Skeletal muscle tissue (tissue), 4 donors: ENCODE results near the gene CSRNP3. TPM values are rescaled to one million over a fixed set of nuclear protein-coding genes. Genes with fewer than 3 reads are reported as not detected.
A peak's percentile ranks its signal among the peaks of the same experiment; 100 is the strongest.

ENCODE experiments used
- H3K27ac ChIP-seq: one replicate; pipeline ENCODE4 v1.7.0; 2013; ENCODE audit warnings: mild to moderate bottlenecking, low read depth, low read length, inconsistent platforms
- H3K27me3 ChIP-seq, 3 donors: one replicate each; pipeline ENCODE4 v1.7.0; 2013; ENCODE audit warnings: low read length in 3 of 3; ENCODE audit not compliant: control insufficient read depth in 3 of 3, insufficient read depth in 3 of 3
- H3K36me3 ChIP-seq, 3 donors: one replicate each; pipeline ENCODE4 v1.7.0; 2013; ENCODE audit warnings: low read length in 3 of 3; ENCODE audit not compliant: control insufficient read depth in 3 of 3, insufficient read depth in 3 of 3
- H3K4me1 ChIP-seq, 3 donors: one replicate each; pipeline ENCODE4 v1.7.0; 2013; ENCODE audit warnings: low read length in 3 of 3, mild to moderate bottlenecking in 3 of 3; ENCODE audit not compliant: control insufficient read depth in 3 of 3, insufficient read depth in 3 of 3
- H3K4me3 ChIP-seq, 3 donors: one replicate each; pipeline ENCODE4 v1.7.0; 2013; ENCODE audit warnings: low read length in 3 of 3
- H3K9ac ChIP-seq, 3 donors: one replicate each; pipeline ENCODE4 v1.7.0; 2013; ENCODE audit warnings: low read length in 3 of 3, mild to moderate bottlenecking in 3 of 3, moderate library complexity in 2 of 3, low read depth in 1 of 3
- H3K9me3 ChIP-seq, 3 donors: one replicate each; pipeline ENCODE4 v1.7.0; 2013; ENCODE audit warnings: low read length in 3 of 3; ENCODE audit not compliant: control insufficient read depth in 3 of 3
- total RNA-seq: library from RNA; depleted of rRNA; stranded (reverse); fragments of >200 nt; gene quantifications from one replicate; pipeline ENCODE4 v1.2.3, GENCODE V29; 2014
- donor health status: Osteomylitis.

Gene CSRNP3
- total RNA-seq, 1 donor from 2014 or later, result 18.8 TPM

DNA sequence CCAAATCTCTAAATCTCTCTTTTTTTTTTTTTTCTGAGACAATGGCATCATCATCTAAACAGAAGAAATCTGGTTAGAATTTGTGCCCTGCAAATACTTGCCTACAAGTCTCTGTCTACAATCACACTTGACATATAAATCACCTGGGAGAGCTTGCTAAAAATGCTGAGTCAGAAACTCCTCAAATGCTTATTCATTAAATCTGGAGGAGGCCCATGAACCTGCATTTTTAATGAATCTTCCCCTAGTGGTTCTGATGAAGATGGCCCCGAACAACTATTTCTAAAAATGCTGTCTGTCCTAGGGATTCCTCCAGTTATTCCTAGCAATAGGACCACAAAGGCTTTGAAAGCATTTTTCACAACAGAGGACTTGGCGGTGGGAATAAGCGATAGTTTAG, 1.6 kb upstream of the CSRNP3 start:
- Histone ChIP-seq H3K4me3 (no peak overlapping the region), H3K27me3 (no peaks in the 10 kb centered on the region), H3K9ac (no peak overlapping the region), H3K9me3 (no peaks in the 10 kb centered on the region), H3K4me1 (peaks cover 0 to 3% (median 0%) of the 10 kb centered on the region in 3 donors), H3K27ac (no peak overlapping the region), H3K36me3 (no peaks in the 10 kb centered on the region)

DNA sequence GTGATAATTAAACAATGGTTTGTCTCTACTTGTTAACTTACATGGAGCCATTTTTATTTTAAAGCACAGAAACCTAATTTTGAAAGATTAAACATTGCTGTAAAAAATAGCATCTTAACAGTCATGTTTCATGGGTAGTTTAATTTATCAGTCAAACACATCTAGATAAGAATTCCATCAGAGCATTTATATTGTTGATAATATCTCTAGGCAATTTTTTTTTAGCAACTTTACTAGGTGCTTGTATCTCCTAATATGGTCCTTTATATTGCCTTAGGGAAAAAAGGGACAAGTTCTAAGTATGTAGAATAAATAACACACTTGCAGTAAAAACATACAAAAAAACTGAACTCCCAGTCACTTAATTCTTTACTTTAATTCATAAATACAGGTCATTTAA, 863 bp downstream of the CSRNP3 start:
- Histone ChIP-seq H3K9me3 (no peaks in the 10 kb centered on the region), H3K36me3 (no peaks in the 10 kb centered on the region), H3K4me1 (peaks cover 0 to 3% (median 0%) of the 10 kb centered on the region in 3 donors), H3K27me3 (no peaks in the 10 kb centered on the region), H3K9ac (no peak overlapping the region), H3K27ac (no peak overlapping the region), H3K4me3 (peak overlapping the region in 1 of 3 donors; percentile 70)

DNA sequence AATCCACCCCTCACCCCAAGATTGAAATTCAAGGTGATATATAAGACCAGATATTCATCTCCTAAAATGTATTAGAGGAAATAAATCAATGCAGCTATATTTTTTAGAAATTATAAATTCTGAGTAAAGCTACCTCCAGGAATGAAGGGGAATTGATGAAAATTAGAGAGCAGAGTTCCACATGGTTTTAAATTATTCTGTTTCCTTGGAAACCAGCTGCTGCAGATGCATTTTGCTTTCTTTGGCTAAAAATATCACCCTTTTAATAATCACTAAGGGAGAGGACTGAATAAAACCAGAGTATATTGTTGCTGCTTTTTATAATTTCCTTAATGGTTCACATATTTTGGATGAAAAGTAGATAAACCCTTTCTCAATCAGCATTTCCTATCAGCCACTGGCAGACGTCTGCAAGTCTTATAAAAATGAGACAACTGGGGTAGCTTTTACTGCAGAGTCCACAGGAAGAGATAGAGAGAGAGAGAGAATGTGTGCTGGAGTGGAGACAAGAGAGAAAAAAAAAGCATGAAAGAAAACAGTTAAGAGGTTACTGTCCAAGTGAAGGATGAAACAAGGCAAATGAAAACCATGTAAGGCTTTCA, 2.0 kb downstream of the CSRNP3 start:
- Histone ChIP-seq H3K4me1 (peaks cover 0 to 3% (median 0%) of the 10 kb centered on the region in 3 donors), H3K9me3 (no peaks in the 10 kb centered on the region), H3K4me3 (no peak overlapping the region), H3K9ac (no peak overlapping the region), H3K36me3 (no peaks in the 10 kb centered on the region), H3K27ac (no peak overlapping the region), H3K27me3 (no peaks in the 10 kb centered on the region)

DNA sequence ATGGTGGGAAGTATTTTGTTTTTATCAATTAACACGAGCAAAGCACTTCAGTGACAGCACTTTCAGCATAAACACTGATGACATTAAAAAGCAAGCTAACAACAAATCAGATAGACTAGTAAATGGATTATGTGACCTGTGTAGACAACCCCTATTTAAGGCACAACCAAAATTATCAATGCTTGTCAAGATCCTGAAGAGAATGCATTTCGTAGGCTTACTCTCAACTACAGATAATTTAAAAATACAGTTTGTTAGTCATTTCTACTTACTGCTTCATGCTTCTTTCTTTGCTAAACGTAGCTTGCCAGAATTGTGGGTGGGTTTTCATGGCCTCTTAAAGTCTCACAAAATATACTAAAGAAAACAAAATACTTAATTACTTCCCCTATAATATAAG, 3.4 kb downstream of the CSRNP3 start:
- Histone ChIP-seq H3K4me3 (no peak overlapping the region), H3K4me1 (peaks cover 0 to 3% (median 0%) of the 10 kb centered on the region in 3 donors), H3K9ac (no peak overlapping the region), H3K36me3 (no peaks in the 10 kb centered on the region), H3K9me3 (no peaks in the 10 kb centered on the region), H3K27ac (no peak overlapping the region), H3K27me3 (no peaks in the 10 kb centered on the region)

DNA sequence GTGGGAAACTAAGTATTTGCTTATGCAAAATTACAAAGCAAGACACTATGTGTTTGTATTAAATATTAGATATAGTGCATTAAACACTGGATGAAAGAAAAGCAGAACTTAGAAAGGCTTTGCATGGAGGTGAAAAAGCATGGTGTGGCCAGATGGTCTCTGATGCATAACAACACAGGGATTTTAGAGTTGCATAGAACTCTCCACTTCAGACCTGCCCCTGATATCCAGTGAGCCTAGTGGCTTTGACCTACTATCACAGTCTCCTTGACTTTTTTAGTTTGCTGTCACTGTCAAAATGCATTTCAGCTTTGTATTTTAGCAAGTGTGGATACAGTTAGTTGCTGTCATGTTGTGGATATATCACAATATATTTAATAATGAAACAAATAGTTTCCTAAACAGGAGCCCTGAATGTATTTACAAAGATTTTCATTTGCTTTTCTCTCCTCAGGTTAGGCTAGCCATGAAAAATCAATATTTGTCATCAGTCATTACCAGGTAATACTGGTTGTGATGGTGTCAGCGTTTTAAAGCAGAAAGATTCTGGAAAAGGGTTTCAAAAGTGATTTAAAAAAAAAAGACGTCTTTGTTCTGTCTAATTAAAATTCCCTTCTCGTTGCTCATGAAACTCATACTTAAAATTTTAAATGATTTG, 5.2 kb downstream of the CSRNP3 start:
- H3K27ac ChIP-seq, result no peak overlapping the region
- H3K9ac ChIP-seq, result no peak overlapping the region
- H3K4me3 ChIP-seq, result no peak overlapping the region
- no peaks in the 10 kb centered on the region for H3K36me3 ChIP-seq
- H3K27me3 ChIP-seq, result no peaks in the 10 kb centered on the region
- H3K9me3 ChIP-seq, result no peaks in the 10 kb centered on the region
- peaks cover 0 to 3% (median 0%) of the 10 kb centered on the region in 3 donors for H3K4me1 ChIP-seq

DNA sequence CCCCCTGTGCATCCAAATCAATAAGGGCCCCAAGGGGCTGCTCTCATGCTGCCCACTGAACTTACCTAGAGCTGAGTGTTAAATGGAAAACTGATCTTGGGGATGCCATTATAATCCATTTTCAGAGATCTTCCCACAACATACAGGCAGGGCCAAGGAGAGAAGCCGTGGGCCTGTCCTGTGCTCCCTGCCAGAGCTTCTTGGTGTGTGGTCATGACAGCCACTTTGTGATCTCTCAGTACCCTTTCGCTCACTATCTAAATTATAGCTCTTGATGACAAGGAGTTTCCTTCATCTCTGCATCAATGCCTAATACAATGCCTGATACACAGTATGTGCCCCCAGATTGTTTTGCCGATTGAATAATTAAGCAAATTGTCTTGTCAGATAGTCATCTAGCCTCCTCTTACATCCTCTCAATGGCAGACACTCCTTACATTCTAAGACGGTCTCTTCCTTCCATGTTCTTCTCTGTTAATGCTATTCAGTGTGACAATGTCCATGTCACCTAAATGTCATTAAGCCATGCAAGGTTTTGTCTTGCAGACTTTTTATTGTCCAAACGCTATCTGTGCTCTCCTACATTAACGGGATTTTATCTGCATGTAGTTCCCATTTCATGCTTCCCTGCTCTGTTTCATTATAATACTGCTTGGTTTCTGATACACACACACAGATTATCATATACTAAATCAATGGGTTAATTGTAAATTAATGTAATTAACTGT, 5.9 kb downstream of the CSRNP3 start:
- H3K36me3 ChIP-seq, result no peaks in the 10 kb centered on the region
- no peak overlapping the region for H3K9ac ChIP-seq
- H3K27ac ChIP-seq, result no peak overlapping the region
- peaks cover 0 to under 1% (median 0%) of the 10 kb centered on the region in 3 donors for H3K4me1 ChIP-seq
- no peaks in the 10 kb centered on the region for H3K9me3 ChIP-seq
- no peak overlapping the region for H3K4me3 ChIP-seq
- H3K27me3 ChIP-seq, result no peaks in the 10 kb centered on the region

DNA sequence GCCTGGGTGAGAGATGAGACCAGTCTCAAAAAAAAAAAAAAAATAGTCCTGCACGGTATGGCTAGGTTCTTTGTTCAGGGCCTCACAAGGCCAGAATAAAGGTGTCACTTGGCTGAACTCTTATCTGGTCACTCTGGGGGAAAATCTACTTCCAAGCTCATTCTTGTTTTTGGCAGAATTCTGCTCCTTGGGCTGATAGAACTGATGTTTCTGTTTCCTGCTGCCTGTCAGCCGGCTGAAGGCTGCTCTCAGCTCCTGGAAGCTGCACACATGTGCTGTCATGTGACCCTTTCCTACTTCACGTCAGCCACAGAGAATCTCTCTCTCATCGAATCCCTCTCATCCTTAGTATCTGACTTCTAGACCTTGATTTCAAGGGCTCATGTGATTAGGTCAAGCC, 10.4 kb downstream of the CSRNP3 start:
- no peak overlapping the region for H3K9ac ChIP-seq
- no peak overlapping the region for H3K27ac ChIP-seq
- H3K36me3 ChIP-seq, result no peaks in the 10 kb centered on the region
- no peaks in the 10 kb centered on the region for H3K9me3 ChIP-seq
- no peaks in the 10 kb centered on the region for H3K4me1 ChIP-seq
- no peak overlapping the region for H3K4me3 ChIP-seq
- no peaks in the 10 kb centered on the region for H3K27me3 ChIP-seq

DNA sequence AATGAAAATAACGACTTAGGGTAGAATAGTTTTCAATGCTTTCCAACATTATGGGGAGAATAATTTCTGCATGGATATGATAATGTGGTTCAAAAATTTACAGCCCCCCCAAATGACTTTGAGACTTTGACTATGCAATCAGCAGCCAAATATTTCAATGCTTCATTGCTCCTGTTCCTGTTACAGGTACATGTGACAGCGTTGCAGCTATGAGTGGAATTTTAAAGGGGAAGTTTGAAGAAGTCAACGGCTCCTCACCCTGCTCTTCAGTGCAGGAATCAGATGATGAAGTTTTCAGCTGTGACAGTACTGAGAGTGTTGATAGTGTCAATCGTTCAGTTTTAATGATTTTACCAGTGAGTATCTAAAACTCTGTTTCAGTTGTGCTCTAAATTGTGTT, 25.1 kb downstream of the CSRNP3 start:
- no peaks in the 10 kb centered on the region for H3K36me3 ChIP-seq
- H3K4me3 ChIP-seq, result no peak overlapping the region
- no peaks in the 10 kb centered on the region for H3K9me3 ChIP-seq
- no peak overlapping the region for H3K9ac ChIP-seq
- H3K27ac ChIP-seq, result no peak overlapping the region
- H3K4me1 ChIP-seq, result no peaks in the 10 kb centered on the region
- H3K27me3 ChIP-seq, result no peaks in the 10 kb centered on the region

DNA sequence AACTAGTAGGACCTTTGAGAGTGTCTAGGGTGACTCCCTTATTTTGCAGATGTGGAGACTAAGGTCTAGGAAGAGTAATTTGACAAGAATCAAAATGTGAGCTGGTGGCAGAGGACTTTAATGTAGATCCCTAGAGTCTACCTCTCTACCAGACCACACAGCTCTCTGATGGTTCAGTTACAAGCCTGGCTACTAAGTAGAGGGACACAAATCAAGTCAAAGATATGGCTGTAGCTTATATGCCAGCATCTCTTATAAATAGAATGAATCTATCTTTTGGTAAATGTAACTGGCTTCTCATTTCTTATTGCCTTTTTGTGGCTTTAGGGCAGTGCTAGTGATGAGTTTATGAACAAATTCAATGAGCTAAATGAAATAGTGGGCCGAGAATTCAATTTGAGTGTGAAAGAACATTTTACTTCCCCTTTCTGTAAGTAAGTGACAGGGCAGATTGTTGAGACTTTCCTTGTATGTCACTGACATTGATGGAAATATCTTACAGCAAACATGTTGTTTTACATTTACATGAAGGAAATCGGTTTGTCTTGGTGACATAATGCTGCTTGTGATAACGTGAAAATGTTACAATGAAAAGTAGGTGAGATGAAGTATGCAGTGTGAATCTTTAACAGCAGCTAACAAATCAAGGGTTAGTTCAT, 28.3 kb downstream of the CSRNP3 start:
- Histone ChIP-seq H3K4me3 (no peak overlapping the region), H3K36me3 (no peaks in the 10 kb centered on the region), H3K27me3 (no peaks in the 10 kb centered on the region), H3K4me1 (no peaks in the 10 kb centered on the region), H3K9me3 (no peaks in the 10 kb centered on the region), H3K9ac (no peak overlapping the region), H3K27ac (no peak overlapping the region)

DNA sequence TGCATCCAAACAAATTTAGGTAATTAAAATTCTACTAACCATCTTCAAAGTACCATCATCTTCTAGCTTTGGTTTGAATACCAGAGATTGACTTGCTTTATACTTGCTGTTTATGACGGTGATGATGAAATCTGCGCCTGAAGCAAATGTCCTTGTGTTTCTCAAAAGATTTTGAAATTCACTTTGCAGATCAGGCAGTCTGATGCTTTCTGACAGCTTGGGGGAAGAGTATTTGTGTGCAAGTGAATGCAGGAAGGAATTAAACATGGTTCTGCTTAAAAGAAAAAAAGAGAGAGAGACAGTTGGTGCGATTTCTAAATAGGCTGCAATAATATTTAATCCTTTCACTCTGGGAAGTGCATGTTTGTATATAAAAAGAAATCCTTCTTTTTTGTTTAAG, 29.6 kb downstream of the CSRNP3 start:
- no peaks in the 10 kb centered on the region for H3K27me3 ChIP-seq
- H3K27ac ChIP-seq, result no peak overlapping the region
- H3K36me3 ChIP-seq, result no peaks in the 10 kb centered on the region
- no peak overlapping the region for H3K4me3 ChIP-seq
- H3K9me3 ChIP-seq, result no peaks in the 10 kb centered on the region
- no peak overlapping the region for H3K9ac ChIP-seq
- H3K4me1 ChIP-seq, result no peaks in the 10 kb centered on the region
